Measurements from ENCODE around the gene FGF22.
"Not testable (repeated sequence)": the region's sequence is repeated elsewhere in the genome, so short reads cannot be mapped to it uniquely, and the experiment has no call there.

The FGF22 gene

DNA sequence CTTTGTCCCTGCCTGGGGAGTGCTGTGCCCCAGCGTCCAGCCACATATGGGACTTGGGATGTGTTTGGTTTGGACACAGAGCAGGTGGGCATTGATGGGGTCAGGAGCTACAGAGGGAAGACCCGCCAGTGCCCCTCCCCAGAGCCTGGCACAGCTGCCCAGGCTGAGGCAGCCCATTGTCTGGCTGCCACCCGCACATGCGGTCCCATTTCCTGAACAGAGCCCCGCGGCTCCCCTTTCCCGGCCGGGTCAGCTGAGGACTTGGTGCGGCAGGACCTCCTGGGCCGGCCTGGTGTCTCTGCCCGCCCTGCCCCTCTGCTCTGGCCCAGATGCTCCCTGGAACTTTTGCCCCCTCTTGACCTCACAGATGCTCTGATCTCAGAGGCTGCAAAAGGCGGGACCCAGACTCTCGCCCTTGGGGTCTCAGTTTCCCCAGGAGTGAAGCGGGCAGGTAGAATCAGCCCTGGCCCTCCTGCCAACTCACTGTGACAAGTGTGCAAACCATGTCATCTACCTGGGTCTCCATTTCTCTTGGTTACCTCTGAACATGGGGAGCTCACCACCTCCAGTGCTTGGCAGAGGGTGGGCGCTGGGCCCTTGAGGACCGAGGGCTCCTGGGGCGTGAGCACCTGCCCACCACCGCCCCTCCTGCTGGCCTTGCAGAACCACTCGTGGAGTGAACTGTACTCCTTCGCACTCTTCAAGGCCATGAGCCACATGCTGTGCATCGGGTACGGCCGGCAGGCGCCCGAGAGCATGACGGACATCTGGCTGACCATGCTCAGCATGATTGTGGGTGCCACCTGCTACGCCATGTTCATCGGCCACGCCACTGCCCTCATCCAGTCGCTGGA is 32.2 kb upstream of the FGF22 start:
- DNase-seq, result no peak

DNA sequence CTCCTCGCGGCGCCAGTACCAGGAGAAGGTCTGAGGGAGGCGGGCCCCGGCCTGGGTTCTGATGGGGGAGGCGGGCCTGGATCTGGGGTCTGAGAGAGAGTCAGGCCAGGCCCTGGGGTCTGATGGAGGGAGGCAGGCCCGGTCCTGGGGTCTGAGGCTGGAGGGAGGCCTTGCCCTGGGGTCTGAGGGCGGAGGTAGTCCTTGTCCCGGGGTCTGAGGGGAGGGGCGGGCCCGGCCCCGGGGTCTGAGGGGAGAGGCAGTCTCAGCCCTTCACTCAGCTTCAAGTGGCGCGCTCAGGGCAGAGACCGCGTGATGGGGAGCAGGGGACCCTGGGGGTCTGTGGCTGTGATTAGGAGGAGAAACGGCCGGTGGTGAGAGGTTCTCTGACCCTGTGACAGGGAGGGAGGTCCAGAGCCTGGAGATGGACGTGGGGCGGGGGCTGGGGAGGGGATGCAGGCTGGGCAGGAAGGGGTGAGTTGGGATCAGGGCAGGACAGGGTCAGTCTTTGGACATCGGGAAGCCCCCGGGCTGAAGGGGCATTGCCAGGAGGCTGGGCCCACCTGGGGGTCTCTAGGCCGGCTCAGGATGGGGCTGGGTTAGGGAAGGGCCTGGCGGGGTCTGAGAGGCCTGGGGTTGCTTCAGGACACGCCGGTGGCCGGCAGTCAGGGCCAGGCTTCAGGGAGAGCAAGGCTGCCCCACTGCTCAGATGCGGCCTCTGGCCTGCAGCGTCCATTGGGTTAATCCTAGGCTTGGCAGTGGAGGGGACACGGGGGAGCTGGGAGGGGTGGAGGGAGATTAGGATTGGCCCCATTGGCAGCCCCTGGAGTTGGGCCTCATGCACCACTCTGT is 31.3 kb upstream of the FGF22 start:
- DNase-seq, result no peak

DNA sequence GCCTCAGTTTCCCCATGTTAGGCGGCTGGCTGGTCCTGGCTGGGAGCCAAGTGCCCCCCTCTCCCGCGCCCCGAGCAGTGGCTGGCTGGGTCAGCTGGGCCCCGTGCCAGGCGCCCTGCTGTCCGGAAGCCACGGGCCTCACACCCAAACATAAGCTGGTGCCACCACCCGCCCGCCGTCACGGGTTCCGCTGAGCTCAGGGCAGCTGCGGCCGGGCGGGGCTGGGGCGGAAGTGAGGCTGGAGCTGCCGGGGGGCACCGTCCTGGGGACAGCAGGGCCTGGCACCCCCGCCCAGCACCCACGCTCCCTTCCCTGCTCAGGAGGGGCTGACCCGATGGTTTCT is 30.7 kb upstream of the FGF22 start:
- peak; percentile 63 to 66 for DNase-seq

DNA sequence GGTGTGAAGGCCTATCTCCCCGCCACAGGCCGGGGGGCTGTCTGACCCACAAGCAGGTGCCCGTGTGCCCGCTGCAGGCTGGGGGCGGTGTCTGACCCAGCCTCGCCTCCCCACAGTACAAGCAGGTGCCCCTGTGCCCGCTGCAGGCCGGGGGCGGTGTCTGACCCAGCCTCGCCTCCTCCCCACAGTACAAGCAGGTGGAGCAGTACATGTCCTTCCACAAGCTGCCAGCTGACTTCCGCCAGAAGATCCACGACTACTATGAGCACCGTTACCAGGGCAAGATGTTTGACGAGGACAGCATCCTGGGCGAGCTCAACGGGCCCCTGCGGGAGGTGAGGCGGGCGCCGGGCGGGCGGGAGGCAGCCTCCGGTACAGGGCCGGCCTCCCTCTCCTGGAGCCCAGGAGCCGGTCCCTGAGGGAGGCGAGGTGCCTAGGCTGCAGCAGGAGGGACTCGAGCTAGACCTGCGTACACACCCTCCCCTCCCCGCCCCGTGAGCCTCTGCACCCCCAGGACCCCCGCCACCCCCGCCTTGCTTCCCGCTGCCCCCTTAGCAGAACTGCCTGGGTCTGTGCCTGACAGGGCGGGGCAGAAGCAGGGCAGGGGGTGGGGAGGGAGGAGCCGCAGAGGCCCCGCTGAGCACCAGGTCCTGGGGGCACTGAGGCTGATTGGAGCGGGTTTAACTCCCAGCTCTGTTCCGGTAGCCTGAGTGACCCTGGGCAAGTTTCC is 29.4 kb upstream of the FGF22 start:
- no peak for DNase-seq

DNA sequence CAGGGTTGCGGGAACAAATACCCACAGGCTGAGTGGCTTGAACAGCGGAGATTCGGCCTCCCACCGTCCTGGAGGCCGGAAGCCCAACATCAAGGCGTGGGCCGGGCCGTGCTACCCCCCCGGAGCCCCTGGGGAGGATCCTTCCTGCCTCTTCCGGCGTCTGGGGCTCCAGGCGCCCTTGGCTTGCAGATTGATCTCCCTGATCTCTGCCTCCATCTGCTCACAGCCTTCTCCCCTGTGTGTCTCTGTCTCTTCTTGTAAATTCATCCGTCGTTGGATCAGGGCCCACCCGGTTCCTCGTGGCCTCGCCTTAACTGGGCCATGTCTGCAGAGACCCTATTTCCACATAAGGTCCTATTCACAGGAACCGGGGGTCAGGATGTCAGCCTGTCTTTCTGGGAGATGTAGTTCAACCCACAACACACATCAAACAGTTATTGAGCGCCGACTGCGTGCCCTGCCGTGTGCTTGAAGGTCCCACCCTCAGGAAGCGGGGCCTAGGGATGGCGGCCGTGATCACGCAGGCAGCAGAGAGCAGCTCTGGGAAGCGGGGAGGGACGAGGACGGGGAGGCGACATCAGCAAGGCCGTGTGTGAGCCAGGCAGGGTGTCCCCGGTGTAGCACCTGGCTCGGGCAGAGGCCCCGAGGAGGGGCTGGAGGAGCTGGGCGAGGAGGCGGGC is 28.7 kb upstream of the FGF22 start:
- peak in 1 of 2 donors; percentile 3 for DNase-seq

DNA sequence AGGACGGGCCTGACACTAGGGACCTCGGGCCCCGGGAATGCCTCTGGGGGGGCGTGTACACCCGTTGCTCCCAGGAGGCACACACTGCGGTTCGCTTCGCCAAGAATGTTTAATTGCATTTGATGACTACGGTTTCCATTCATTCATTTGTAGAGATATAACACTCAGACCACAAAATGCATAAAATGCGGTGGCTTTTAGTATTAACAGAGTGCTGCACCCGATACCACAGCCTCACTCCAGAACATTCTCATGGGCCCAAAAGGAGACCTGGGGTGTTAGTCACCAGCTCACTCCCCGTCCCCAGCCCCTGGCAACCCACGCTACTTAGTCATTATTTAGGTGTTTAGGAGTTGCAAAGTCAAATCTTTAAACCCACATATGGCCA is 28.2 kb upstream of the FGF22 start:
- DNase-seq, result no peak

DNA sequence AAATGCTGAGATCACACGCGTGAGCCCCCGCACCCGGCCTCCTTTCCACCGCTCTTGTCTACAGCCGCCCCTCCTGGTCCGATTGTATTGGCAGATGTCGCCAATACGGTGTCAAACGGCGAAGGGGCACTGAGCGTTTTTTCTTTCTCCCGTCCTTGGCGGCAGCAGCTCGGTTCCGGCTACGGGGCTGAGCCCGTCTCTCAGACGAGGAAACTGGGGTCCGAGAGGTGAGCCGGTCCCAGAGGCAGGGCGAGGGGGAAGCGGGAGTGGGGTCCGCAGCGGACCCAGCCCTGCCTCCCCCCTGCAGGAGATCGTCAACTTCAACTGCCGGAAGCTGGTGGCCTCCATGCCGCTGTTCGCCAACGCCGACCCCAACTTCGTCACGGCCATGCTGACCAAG is 26.7 kb upstream of the FGF22 start:
- DNase-seq, result no peak

DNA sequence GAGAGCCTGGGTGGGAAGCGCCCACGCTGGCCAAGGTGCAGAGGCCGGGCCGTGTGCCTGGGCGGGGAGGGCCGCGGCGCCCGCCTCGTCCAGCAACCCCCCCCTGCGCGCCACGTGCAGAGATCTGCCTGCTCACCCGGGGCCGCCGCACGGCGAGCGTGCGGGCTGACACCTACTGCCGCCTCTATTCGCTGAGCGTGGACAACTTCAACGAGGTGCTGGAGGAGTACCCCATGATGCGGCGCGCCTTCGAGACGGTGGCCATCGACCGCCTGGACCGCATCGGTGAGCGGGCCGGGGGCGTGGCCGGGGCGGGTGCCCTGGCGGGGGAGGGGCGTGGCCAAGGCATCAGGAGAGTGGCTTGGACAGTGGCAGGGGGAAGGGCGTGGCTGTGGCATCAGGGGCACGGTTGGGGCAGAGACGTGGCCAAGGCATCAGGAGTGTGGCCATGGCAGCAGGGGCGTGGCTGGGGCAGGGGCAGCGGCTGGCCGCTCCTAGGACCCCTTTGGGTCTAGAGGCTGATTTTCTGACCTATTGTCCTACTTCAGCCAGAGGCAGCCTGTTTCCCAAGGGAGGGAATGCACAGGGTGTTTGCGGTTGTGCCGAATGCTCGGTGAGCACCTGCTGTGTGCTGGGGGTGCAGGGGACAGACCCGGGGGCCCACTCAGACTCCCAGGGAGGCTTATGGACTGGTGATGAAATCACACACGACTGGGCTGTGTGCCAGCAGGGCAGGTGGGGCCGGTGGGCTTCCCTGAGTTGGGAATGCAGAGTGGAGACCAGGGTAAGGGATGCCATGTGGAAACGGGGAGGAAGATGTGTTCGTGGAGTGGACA is 25.7 kb upstream of the FGF22 start:
- no peak for DNase-seq

DNA sequence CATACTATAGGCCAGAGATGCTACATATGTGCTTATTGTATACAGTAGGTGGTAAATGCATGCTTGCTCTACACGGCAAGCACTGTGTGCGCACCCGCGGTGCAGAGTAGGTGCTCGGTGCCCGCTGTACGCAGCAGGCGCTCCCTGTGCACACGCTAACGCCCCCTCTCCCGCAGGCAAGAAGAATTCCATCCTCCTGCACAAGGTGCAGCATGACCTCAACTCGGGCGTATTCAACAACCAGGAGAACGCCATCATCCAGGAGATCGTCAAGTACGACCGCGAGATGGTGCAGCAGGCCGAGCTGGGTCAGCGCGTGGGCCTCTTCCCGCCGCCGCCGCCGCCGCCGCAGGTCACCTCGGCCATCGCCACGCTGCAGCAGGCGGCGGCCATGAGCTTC is 24.1 kb upstream of the FGF22 start:
- DNase-seq, result peak; percentile 17 to 52

DNA sequence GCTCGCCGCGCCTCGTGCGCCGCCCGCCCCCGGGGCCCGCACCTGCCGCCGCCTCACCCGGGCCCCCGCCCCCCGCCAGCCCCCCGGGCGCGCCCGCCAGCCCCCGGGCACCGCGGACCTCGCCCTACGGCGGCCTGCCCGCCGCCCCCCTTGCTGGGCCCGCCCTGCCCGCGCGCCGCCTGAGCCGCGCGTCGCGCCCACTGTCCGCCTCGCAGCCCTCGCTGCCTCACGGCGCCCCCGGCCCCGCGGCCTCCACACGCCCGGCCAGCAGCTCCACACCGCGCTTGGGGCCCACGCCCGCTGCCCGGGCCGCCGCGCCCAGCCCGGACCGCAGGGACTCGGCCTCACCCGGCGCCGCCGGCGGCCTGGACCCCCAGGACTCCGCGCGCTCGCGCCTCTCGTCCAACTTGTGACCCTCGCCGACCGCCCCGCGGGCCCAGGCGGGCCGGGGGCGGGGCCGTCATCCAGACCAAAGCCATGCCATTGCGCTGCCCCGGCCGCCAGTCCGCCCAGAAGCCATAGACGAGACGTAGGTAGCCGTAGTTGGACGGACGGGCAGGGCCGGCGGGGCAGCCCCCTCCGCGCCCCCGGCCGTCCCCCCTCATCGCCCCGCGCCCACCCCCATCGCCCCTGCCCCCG is 23.5 kb upstream of the FGF22 start:
- no peak for DNase-seq

DNA sequence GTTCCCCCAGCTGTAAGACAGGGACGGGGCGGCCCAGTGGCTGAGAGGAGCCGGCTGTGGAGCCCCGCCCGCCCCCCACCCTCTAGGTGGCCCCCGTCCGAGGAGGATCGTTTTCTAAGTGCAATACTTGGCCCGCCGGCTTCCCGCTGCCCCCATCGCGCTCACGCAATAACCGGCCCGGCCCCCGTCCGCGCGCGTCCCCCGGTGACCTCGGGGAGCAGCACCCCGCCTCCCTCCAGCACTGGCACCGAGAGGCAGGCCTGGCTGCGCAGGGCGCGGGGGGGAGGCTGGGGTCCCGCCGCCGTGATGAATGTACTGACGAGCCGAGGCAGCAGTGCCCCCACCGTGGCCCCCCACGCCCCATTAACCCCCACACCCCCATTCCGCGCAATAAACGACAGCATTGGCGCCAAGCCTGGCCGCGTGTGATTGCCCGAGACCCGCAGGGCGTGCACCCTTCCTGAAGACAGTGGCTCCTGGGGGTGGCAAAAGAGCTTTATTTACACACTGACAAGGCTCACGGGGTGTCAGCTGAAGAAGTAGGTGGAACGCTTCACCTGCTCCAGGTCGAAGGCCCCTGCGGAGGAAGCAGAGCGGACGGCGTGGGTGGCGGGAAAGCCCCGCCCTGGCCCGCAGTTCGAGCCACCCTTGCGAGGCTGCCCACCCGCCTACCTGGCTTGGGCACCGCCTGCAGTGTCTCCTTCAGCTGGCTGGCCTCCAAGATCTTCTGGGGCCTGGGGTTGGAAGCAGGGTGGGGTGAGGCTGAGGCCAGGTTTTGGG is 22.7 kb upstream of the FGF22 start:
- no peak for DNase-seq

DNA sequence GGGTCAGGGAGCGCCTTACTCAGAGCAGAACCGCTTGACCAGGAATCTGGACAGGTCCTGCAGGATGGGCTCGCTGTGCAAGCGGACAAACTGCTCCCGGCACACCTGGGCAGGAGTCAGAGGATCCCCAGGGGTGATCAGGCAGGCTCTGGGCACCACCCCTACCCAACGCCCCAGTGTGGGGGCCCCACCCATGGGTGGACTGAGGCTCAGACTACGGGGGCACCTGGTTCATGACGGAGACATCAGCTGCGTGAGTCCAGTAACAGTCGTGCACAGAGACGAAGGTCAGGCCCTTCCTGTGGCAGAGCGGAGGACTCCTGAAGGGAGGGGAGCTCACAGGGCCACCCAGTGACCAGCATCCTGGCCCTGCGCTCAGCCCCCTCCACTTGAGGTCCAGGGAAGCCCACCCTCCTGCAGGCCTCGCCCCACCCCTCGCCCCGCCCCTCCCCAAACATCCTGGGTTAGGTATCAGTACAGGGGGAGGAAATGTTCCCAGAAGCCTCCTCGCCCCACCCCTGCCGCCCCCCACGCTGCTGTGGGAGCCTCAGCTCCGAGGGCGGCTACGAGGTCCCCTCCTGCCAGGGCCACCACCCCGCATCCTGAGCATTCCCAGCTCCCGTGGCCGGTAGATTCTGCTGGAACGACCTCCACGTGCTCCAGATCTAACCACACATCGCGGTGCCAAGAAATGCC is 22.0 kb upstream of the FGF22 start:
- no peak for DNase-seq

DNA sequence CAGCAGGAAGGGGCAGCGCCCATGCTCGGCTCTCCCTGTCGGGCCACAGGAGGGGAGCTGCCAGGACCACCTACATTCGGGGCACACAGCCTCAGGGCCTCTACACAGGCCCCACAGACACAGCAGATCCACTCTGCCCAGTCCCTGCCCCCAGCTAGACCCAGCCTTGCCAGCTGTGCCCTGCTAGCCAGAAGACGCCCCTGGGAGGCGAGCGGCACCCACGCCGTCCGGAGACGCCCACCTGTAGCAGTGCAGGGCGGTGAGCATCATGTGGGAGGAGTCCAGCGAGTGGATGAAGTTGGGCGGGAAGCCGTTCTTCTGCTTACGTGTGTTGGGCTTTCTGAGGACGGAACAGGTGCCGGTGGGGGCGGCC is 21.4 kb upstream of the FGF22 start:
- DNase-seq, result no peak

DNA sequence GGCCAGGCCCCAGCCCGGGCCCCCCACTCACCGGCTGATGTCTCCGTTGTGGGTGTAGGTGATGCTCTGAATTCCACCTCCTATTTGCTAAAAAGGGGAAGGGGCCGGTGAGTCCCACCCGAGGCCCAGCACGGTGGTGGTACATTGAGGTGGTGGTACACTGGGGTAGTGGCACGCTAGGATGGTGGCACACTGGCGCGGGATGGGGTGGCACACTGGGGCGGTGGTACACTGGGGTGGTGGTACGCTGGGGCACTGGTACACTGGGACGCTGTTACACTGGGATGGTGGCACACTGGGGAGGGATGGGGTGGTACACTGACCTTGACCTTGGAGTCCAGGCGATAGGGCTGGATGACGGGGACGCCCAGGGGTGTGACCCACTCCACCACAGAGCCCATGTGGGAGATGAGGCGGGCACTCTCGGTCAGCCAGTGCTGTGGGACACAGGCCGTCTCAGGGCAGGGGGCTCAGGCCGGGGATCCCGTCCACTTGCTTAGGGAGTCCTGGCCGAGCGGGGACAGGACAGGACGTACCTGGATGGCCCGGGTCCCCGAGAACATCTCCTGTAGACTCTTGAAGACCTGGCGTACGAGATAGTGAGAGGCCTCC is 20.9 kb upstream of the FGF22 start:
- no peak for DNase-seq

DNA sequence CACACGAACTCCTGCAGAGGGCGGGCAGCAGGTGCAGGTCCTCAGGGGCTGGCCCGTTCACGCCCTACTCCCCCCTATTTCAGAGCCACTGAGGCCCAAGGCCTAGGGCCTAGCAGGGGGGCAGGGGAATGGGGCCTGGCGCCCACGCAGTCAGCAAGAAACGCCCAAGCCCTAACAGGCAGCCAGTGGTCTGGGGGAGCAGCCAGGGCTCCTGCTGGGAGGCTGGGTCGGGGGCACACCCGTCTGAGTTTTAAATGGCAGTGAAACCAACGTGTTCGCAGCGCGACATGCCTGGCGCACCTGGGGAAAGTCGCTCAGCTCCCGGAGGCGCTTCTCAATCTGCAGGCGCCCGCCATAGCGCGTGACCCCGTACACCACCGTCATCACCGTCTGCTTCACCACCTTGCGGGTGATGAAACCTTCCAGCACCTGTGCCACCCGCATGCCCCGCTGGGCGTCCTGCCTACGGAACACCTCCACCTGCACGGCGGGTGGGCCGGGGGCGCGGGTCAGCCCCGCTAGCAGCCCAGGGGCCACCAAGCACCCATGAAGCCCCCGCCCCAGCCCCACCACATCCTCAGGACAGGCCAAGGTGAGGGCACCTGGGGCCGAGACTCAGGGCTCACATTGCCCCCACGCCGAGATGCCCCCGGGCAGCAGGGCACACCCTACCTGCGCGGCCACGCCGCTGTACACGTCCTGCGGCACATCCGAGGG is 20.2 kb upstream of the FGF22 start:
- DNase-seq, result no peak

DNA sequence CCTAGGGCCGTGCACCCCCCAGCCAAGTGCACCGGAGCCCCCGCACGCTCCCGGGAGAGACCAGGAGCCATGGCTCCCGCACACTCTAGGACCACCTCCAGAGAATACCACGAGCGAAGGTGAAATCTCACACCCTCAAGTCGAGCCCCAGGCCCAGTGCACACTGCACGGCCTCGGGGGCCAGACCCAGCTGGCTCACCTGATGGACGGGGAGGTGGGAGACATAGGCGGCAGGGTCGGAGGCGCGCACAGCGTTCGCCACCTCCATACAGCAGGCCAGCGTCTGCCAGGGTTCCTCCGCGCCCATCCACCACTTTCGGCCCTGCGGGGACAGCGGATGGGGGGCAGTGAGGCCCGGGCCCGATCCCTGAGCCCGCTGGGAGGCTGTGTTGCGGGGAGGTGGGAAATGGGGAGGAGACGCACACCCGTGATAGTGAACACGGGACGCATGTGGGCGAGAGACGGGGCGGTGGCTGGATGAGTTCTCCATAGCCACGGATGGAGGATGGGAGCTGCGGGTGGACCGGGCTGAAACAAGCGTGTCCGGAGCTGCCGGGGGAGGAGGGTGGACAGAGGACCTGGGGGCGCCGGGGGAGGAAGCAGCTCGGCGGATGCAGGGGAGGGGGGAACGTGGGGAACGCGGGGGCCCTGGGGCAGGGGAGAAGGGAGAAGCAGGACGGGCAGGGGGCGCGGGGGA is 19.4 kb upstream of the FGF22 start:
- DNase-seq, result no peak

DNA sequence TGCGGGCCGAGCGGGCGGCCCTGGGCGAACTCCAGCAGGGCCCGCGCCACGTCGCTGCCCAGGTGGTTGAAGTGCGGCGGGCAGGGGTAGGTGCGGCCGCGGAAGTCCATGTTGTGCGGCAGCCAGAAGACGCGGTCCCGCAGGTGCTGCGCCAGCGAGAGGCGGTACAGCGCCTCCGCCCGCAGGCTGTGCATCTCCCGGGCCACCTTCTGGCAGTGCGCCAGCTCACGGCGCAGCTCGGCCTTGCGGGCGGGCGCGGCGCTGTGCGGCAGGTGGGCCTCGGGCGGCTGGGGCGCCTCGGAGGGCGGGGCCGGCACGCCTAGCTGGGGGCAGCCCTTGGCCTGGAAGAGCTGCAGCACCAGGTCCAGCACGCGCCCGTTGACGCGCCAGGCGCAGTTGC is 18.5 kb upstream of the FGF22 start:
- DNase-seq, result not testable (repeated sequence)

DNA sequence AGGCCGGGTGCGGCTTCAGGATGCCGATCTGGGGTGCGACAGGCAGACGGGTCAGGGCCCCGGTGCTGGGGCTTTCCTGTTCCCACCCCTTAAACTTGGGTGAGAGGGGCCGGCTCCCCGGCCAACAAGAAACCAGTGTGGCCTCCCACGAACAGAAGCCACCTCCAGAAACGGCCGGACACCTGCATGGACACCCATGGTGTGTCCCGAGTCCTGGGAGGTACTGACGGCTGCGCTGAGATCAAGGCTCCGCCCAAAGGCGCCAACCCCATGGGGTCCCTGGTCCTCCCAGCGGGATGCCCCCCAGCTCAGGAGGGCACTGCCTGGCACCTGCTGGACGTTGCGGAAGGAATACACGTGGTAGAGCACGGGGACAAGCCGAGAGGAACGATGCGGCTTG is 17.9 kb upstream of the FGF22 start:
- no peak for DNase-seq
